Stomach (tissue), 19 donors: ENCODE measurements around the gene CLCN2. TPM values are rescaled to one million over a fixed set of nuclear protein-coding genes. Genes with fewer than 3 reads are reported as not detected.

Experiments used
- DNase-seq, 2 donors: peaks; one replicate each; pipeline versions ENCODE4 v3.0.0 to v3.0.0-alpha.2; 2013 to 2019
- H3K27ac ChIP-seq, 5 donors: fragments of 200-600 bp in 4 of 5; sonication (generic) in 4 of 5; one replicate each; pipeline ENCODE4 v1.5.1; 2013 to 2019; ENCODE audit warnings: mild to moderate bottlenecking in 1 of 5, moderate library complexity in 1 of 5
- H3K27me3 ChIP-seq, 3 donors: fragments of 200-600 bp; sonication (generic); one replicate each; pipeline ENCODE4 v1.5.1; 2017 to 2019; ENCODE audit warnings: mixed run types in 1 of 3
- H3K36me3 ChIP-seq, 4 donors: fragments of 200-600 bp; sonication (generic); 1 replicate in 3 of 4; 2 replicates in 1 of 4; pipeline ENCODE4 v1.5.1; 2016 to 2019
- H3K4me1 ChIP-seq, 4 donors: fragments of 200-600 bp; sonication (generic); one replicate each; pipeline ENCODE4 v1.5.1; 2016 to 2019
- H3K4me3 ChIP-seq, 4 donors: fragments of 200-600 bp; sonication (generic) in 3 of 4; one replicate each; pipeline ENCODE4 v1.5.1; 2016 to 2019; ENCODE audit warnings: mild to moderate bottlenecking in 1 of 4
- H3K9me3 ChIP-seq, 4 donors: fragments of 200-600 bp; sonication (generic); one replicate each; pipeline ENCODE4 v1.5.1; 2016 to 2019
- EP300 ChIP-seq: sonication (generic); formaldehyde crosslinking; IDR thresholded peaks from one replicate; pipeline ENCODE4 v1.6.1; 2017; ENCODE audit warnings: antibody characterized with exemption
- POLR2A ChIP-seq, 4 donors: fragments of 450-650 bp; IDR thresholded peaks; one replicate each; pipeline ENCODE4 v1.6.1; 2016; ENCODE audit warnings: antibody characterized with exemption in 4 of 4, control low read depth in 2 of 4, mild to moderate bottlenecking in 1 of 4, moderate library complexity in 1 of 4
- POLR2AphosphoS5 ChIP-seq, 3 donors: sonication (generic); formaldehyde crosslinking; IDR thresholded peaks; one replicate each; pipeline ENCODE4 v1.6.1; 2016; ENCODE audit warnings: antibody characterized with exemption in 3 of 3
- WGBS, 5 donors: extraction: QIAGEN DNeasy Blood & Tissue Kit in 3 of 5; methylation state at CpG; one replicate each; pipeline versions ENCODE4 v1.1.5 to v1.1.7; 2013 to 2018; 5-methylcytosine and 5-hydroxymethylcytosine counted together
- intact Hi-C: fragments of 100-400 bp; cut with DNase I; formaldehyde crosslinking; loops from one replicate; pipeline ENCODE4 v1.15.1; 2023; ENCODE audit warnings: low total_unique reads
- long read RNA-seq, 10 donors: transcript quantifications; one replicate each; lab custom pipeline, GENCODE V29; 2026
- polyA plus RNA-seq, 3 donors: library from polyadenylated mRNA; stranded (reverse); fragments of 200-250 nt; gene quantifications; one replicate each; pipeline ENCODE4 v1.2.3, GENCODE V29; 2013
- total RNA-seq, 5 donors: library from RNA; depleted of rRNA; stranded (reverse); fragments of >200 nt; gene quantifications; one replicate each; pipeline versions ENCODE4 v1.1.0 to v1.2.3, GENCODE V29; 2014 to 2016
- TF ChIP-seq, protein P1 (sequence below), 7 experiments: fragments of 450-650 bp in 4 of 7; fragments of 200-600 bp in 3 of 7; sonication (generic) in 3 of 7; IDR thresholded peaks; one replicate each; pipeline ENCODE4 v1.5.1; 2016 to 2019; ENCODE audit warnings: antibody characterized with exemption in 7 of 7, control low read depth in 2 of 7, mild to moderate bottlenecking in 1 of 7
- donor health status: healthy with polysubstance abuse.
- donor health status: Bipolar disorder and iron deficiency.
- donor health status: healthy.

Gene CLCN2
- total RNA-seq (10 to 100 TPM in 2 of 5 donors, 1 to 10 TPM in 3; 4.2 to 34.5 (median 5.8) TPM), polyA plus RNA-seq (1 to 10 TPM; 2.1 to 5.1 (median 2.5) TPM)
- long read RNA-seq, donor 1, partial matches to known transcripts = 0 of 1 reads
- long read RNA-seq, donor 1, other reads (novel, unspliced or antisense) = 0 of 1 reads
- long read RNA-seq, donor 2, partial matches to known transcripts = 0 of 2 reads
- long read RNA-seq, donor 2, other reads (novel, unspliced or antisense) = 0 of 2 reads
- long read RNA-seq, donor 3, partial matches to known transcripts = 0 of 2 reads
- long read RNA-seq, donor 3, other reads (novel, unspliced or antisense) = 0 of 2 reads
- long read RNA-seq, donor 4, partial matches to known transcripts = 0 of 1 reads
- long read RNA-seq, donor 4, other reads (novel, unspliced or antisense) = 0 of 1 reads
- long read RNA-seq, donor 5 = 0 reads
- long read RNA-seq, donor 6 = 0 reads
- long read RNA-seq, donor 7 = 0 reads
- long read RNA-seq, donor 8, partial matches to known transcripts = 113 of 113 reads
- long read RNA-seq, donor 8, other reads (novel, unspliced or antisense) = 0 of 113 reads
- long read RNA-seq, donor 9 = 0 reads
- long read RNA-seq, donor 10, partial matches to known transcripts = 0 of 1 reads
- long read RNA-seq, donor 10, other reads (novel, unspliced or antisense) = 0 of 1 reads

DNA sequence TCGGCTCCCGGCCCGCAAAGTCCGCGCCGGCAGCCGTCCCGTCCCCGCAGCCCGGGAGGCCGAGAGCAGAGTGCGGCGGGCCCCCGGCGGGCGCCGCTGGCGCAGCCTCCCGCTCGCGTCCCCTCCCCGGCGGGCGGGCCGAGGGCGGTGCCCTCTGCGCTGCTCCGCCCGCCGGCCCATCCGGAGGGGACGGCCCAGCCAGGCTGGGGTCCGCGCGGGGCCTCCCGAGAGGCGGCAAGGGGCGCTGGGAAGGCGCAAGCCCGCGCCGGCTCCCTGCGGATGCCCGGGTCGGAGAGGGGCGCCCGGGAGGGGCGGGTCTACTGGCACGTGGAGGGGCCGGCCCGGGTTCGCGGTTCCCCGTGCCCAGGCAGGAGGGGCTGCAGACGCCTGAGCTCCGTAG, at the start of gene CLCN2, which contains the start of gene POLR2H:
TSS of gene CLCN2 (minus strand) at position 74 of the 400 bp plus-strand sequence. CDS start 126 bp downstream, outside the sequence.
TSS of gene POLR2H (plus strand) at position 179 of the 400 bp plus-strand sequence. CDS start 1,783 bp downstream, outside the sequence.
- intact Hi-C loops = no loop called here
- Histone ChIP-seq H3K9me3 (no peaks in the 10 kb centered on the region), H3K4me1 (peaks cover 22 to 56% (median 39%) of the 10 kb centered on the region in 4 donors), H3K27me3 (no peaks in the 10 kb centered on the region), H3K27ac (peak within 1 kb of the TSS; percentile 97 to 100 (median 99)), H3K4me3 (peak within 1 kb of the TSS; percentile 83 to 95 (median 86)), H3K36me3 (peaks cover 6 to 33% (median 30%) of the 10 kb centered on the region in 4 donors)
- peak; percentile 50 to 93 for DNase-seq
- TF ChIP-seq EP300 (no peak), POLR2AphosphoS5 (IDR thresholded peaks at IDR 0.05) (peak in 1 of 3 donors; percentile 52), POLR2A (IDR thresholded peaks at IDR 0.05) (no peak)
- TF ChIP-seq, protein P1, sequence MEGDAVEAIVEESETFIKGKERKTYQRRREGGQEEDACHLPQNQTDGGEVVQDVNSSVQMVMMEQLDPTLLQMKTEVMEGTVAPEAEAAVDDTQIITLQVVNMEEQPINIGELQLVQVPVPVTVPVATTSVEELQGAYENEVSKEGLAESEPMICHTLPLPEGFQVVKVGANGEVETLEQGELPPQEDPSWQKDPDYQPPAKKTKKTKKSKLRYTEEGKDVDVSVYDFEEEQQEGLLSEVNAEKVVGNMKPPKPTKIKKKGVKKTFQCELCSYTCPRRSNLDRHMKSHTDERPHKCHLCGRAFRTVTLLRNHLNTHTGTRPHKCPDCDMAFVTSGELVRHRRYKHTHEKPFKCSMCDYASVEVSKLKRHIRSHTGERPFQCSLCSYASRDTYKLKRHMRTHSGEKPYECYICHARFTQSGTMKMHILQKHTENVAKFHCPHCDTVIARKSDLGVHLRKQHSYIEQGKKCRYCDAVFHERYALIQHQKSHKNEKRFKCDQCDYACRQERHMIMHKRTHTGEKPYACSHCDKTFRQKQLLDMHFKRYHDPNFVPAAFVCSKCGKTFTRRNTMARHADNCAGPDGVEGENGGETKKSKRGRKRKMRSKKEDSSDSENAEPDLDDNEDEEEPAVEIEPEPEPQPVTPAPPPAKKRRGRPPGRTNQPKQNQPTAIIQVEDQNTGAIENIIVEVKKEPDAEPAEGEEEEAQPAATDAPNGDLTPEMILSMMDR (IDR thresholded peaks at IDR 0.05) = peak in 1 of 7 experiments; percentile 6
- WGBS, 5 donors = 0 to 1% (median 1%) methylated on average over 2 to 56 of the region's 56 CpGs; no CpG with 5 or more reads in 1 of the 5 donors

DNA sequence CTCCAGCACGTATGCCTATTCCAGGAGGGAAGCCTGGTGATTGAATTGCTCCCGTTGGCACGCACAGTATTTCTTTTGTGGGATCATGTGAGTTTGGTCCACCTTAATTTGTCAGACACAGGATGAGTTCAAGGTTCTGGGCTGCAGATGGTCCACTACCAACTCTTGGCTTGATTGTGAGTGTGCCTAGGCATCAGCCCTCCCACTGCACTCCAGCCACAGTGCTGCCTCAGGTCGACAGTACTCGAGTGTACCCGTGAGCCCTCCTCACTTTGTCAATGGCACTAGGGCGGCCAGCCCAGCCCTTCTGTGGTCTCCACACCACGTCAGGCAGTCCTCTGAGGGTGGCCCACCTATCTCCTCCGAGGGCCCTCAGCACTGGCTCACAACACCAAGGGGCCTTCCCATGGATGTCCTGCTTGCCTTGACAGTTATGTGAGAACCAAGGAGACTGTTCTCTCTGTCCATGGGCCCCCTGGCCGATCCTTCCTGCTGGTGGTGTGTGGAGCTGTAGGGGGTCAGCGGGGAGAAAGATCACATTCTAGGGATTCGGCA, 48.6 kb upstream of the CLCN2 start:
- no peak overlapping the region for H3K27ac ChIP-seq
- intact Hi-C loops = no loop called here
- H3K4me1 ChIP-seq = no peaks in the 10 kb centered on the region
- TF ChIP-seq, protein P1 (IDR thresholded peaks at IDR 0.05) = no peak
- TF ChIP-seq POLR2AphosphoS5 (IDR thresholded peaks at IDR 0.05) = no peak
- WGBS, 5 donors = 67 to 89% (median 78%) methylated on average over 8 to 12 of the region's 12 CpGs
- H3K36me3 ChIP-seq = no peaks in the 10 kb centered on the region
- no peaks in the 10 kb centered on the region for H3K27me3 ChIP-seq
- DNase-seq = no peak
- no peaks in the 10 kb centered on the region for H3K9me3 ChIP-seq
- no peak overlapping the region for H3K4me3 ChIP-seq

DNA sequence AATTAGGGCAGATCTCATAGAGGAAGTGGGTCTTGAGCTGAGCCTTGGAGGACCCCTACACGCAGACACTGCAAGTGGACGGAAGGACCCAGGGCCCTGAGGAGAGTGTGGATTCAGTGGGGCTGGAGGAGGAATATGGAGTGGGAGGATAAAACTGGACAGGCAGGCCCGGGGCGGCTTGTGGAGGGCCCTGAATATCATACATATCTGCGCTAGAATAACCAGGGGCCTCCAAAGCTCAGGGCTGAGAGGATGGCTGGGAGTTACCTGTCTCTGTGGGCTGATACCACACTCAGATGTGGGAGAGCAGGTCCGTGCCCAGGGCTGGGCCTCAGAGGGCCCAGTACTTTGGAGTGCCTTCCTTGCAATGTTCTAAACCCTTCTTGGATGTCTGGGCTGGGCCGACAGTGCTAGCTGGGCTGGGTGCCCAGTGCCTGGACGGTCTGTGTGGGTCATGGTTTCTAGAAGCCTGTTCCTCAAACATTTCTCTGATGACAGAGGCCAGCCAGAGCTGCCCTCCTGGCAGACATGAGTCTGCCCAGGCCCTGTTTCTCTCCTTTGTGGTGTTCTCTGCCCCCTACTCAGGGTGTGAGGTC, 48.0 kb upstream of the CLCN2 start:
- no peak overlapping the region for H3K27ac ChIP-seq
- no peaks in the 10 kb centered on the region for H3K27me3 ChIP-seq
- no peak overlapping the region for H3K4me3 ChIP-seq
- no peaks in the 10 kb centered on the region for H3K9me3 ChIP-seq
- no peaks in the 10 kb centered on the region for H3K36me3 ChIP-seq
- no peak for TF ChIP-seq POLR2AphosphoS5 (IDR thresholded peaks at IDR 0.05)
- no peak for TF ChIP-seq POLR2A (IDR thresholded peaks at IDR 0.05)
- no peak for TF ChIP-seq EP300
- TF ChIP-seq, protein P1 (IDR thresholded peaks at IDR 0.05) = no peak
- 78 to 92% (median 87%) methylated on average over 6 to 8 of the region's 8 CpGs for WGBS, 5 donors
- H3K4me1 ChIP-seq = no peaks in the 10 kb centered on the region
- intact Hi-C loops = no loop called here
- DNase-seq = no peak
